Hepatocyte (in vitro differentiated cells): ENCODE measurements around the gene MEGF8.

Experiments used
- EZH2phosphoT487 ChIP-seq: fragments of 200-600 bp; sonication (generic); IDR thresholded peaks from one replicate; pipeline ENCODE4 v1.6.1; 2018; ENCODE audit warnings: antibody characterized with exemption, mild to moderate bottlenecking, low read depth, moderate library complexity; ENCODE audit not compliant: unreplicated experiment, severe bottlenecking
- TF ChIP-seq, protein P1 (sequence below): fragments of 200-600 bp; sonication (generic); IDR thresholded peaks from 2 replicates; pipeline ENCODE4 v1.5.1; 2016; ENCODE audit warnings: antibody characterized with exemption, mild to moderate bottlenecking; ENCODE audit not compliant: poor library complexity

DNA sequence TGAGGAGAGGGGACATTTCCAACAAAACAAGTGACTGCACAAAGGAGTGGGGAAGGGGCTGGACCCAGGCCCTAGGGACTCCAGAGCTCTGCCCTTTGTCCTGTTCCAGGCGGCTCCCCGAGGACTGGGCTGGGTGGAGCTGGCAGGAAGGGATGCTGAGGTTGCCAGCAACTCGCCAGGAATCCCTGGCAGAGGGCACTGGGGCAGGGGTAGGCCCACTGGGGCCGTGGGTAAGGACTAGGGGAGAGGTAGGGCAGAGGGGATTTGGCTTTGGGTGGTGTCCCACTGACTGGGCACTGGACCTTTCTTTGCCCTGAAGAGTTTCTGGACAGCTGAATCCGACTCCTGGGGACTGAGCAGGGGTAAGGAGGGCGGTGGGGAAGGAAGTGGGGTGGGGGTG lies 93.9 kb downstream of the MEGF8 start:
- TF ChIP-seq, protein P1, sequence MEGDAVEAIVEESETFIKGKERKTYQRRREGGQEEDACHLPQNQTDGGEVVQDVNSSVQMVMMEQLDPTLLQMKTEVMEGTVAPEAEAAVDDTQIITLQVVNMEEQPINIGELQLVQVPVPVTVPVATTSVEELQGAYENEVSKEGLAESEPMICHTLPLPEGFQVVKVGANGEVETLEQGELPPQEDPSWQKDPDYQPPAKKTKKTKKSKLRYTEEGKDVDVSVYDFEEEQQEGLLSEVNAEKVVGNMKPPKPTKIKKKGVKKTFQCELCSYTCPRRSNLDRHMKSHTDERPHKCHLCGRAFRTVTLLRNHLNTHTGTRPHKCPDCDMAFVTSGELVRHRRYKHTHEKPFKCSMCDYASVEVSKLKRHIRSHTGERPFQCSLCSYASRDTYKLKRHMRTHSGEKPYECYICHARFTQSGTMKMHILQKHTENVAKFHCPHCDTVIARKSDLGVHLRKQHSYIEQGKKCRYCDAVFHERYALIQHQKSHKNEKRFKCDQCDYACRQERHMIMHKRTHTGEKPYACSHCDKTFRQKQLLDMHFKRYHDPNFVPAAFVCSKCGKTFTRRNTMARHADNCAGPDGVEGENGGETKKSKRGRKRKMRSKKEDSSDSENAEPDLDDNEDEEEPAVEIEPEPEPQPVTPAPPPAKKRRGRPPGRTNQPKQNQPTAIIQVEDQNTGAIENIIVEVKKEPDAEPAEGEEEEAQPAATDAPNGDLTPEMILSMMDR, result no peak
- TF ChIP-seq EZH2phosphoT487, result no peak
